Natural killer cell treated with Interleukin-12 subunit alpha and Interleukin-12 subunit beta and Interleukin-15 and Interleukin-18, amount 100 ng/mL, for 72 hours (primary cell): ENCODE data around the gene SIPA1. TPM values are rescaled to one million over a fixed set of nuclear protein-coding genes. Genes with fewer than 3 reads are reported as not detected.
"Not testable (repeated sequence)": the region's sequence is repeated elsewhere in the genome, so short reads cannot be mapped to it uniquely, and the experiment has no call there.

Experiments used
- ATAC-seq, 2 donors: fragments of 150-1000 bp; cut with Tn5 transposase in 1 of 2; sonication (Bioruptor Pico), chemical (Tn5 transposase) in 1 of 2; 2 replicates each; pipeline ENCODE4 v1.10.0; 2021
- DNase-seq: peaks from one replicate; pipeline ENCODE4 v3.0.0; 2022; ENCODE audit warnings: low spot score
- H3K27ac Mint-ChIP-seq, 2 donors: 1 replicate in 1 of 2; 2 replicates in 1 of 2; pipeline ENCODE4 v1.8.0; 2022; ENCODE audit warnings: mixed read lengths in 2 of 2, mild to moderate bottlenecking in 1 of 2, moderate library complexity in 1 of 2
- H3K27me3 Mint-ChIP-seq, 2 donors: 1 replicate in 1 of 2; 2 replicates in 1 of 2; pipeline ENCODE4 v1.8.0; 2022; ENCODE audit warnings: mixed read lengths in 2 of 2
- H3K36me3 Mint-ChIP-seq: one replicate; pipeline ENCODE4 v1.8.0; 2022; ENCODE audit warnings: mixed read lengths
- H3K4me1 Mint-ChIP-seq, 2 donors: 1 replicate in 1 of 2; 2 replicates in 1 of 2; pipeline ENCODE4 v1.8.0; 2022; ENCODE audit warnings: low read depth in 2 of 2, mixed read lengths in 2 of 2, mild to moderate bottlenecking in 1 of 2
- H3K4me3 Mint-ChIP-seq: one replicate; pipeline ENCODE4 v1.8.0; 2022; ENCODE audit warnings: mixed read lengths
- H3K9me3 Mint-ChIP-seq: 2 replicates; pipeline ENCODE4 v1.8.0; 2022; ENCODE audit warnings: mixed read lengths
- total RNA-seq, 2 donors: library from RNA; stranded (reverse); gene quantifications; one replicate each; pipeline ENCODE4 v1.2.3, GENCODE V29; 2022

Gene SIPA1
- total RNA-seq, 2 donors from 2014 or later: 139 to 140 TPM

GRCh38 chr11:65624931-65625627 lies 12.8 kb upstream of the SIPA1 start:
- H3K27me3 Mint-ChIP-seq: no peaks in the 10 kb centered on the region
- DNase-seq: no peak
- H3K27ac Mint-ChIP-seq: no peak overlapping the region
- no peaks in the 10 kb centered on the region for H3K36me3 Mint-ChIP-seq
- no peaks in the 10 kb centered on the region for H3K9me3 Mint-ChIP-seq
- ATAC-seq: peak in 1 of 2 donors; percentile 10
- H3K4me1 Mint-ChIP-seq: peaks cover 0 to 18% of the 10 kb centered on the region in 2 donors
- H3K4me3 Mint-ChIP-seq: no peak overlapping the region

DNA sequence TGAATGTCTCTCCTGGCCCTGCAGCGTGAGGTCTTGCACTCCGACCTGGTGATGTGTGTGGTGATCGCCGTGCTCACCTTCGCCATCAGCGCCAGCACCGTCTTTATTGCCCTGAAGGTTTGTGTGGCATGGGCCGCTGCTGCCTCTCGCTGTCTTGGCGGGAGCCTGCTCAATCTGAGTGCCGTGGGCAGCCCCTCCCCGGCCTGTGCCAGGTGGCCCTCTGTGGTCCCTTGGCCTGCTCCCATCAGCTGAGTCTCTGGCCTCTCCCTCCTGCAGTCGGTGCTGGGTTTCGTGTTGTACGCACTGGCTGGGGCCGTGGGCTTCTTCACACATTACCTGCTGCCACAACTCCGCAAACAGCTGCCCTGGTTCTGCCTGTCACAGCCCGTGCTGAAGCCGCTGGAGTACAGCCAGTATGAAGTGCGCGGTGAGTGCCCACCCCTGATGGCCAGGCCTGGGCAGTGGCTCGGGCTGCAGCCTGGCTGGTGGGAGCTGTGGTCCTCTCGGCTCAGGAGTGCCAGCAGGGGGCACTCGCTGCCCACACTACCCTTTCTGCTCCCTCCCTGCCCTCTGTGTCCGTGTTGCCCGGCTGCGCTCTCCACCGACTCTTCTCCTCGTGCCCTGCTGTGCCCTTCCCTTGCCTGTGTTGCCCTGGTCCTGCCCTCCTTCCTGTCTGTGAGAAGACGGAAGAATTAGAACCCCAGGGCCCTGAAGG lies 12.1 kb upstream of the SIPA1 start:
- peak; percentile 71 to 82 for ATAC-seq
- Mint-ChIP-seq H3K9me3 (no peaks in the 10 kb centered on the region), H3K36me3 (no peaks in the 10 kb centered on the region), H3K27ac (no peak overlapping the region), H3K4me3 (no peak overlapping the region), H3K4me1 (peaks cover 0 to 18% of the 10 kb centered on the region in 2 donors), H3K27me3 (no peaks in the 10 kb centered on the region)
- peak; percentile 79 for DNase-seq

DNA sequence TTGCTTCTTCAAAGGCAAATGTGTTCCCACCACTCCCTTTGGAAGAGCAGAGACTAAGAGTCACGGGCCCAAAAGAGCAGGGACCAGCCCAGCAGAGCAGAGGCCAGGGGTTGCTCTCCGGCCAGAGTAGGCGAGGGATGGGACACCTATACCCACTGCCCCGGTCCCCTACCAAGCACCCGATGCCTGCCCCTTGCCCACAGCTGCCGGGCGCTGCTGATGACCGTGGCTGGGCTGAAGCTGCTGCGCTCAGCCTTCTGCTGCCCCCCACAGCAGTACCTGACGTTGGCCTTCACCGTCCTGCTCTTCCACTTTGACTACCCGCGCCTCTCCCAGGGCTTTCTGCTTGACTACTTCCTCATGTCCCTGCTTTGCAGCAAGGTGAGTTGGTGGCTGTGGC lies 10.7 kb upstream of the SIPA1 start:
- no peaks in the 10 kb centered on the region for H3K27me3 Mint-ChIP-seq
- ATAC-seq: no peak
- no peaks in the 10 kb centered on the region for H3K36me3 Mint-ChIP-seq
- no peak overlapping the region for H3K4me3 Mint-ChIP-seq
- H3K4me1 Mint-ChIP-seq: peaks cover 0 to 12% of the 10 kb centered on the region in 2 donors
- no peak for DNase-seq
- H3K9me3 Mint-ChIP-seq: no peaks in the 10 kb centered on the region
- no peak overlapping the region for H3K27ac Mint-ChIP-seq

GRCh38 chr11:65629579-65629978 lies 8.3 kb upstream of the SIPA1 start:
- DNase-seq: no peak
- no peak for ATAC-seq
- H3K27me3 Mint-ChIP-seq: no peaks in the 10 kb centered on the region
- H3K4me1 Mint-ChIP-seq: peaks cover 11 to 21% of the 10 kb centered on the region in 2 donors
- H3K36me3 Mint-ChIP-seq: no peaks in the 10 kb centered on the region
- H3K4me3 Mint-ChIP-seq: no peak overlapping the region
- no peaks in the 10 kb centered on the region for H3K9me3 Mint-ChIP-seq
- H3K27ac Mint-ChIP-seq: no peak overlapping the region

- Mint-ChIP-seq H3K9me3 (no peaks in the 10 kb centered on the region), H3K4me1 (peaks cover 11 to 23% of the 10 kb centered on the region in 2 donors), H3K27ac (no peak overlapping the region), H3K27me3 (no peaks in the 10 kb centered on the region), H3K36me3 (no peaks in the 10 kb centered on the region), H3K4me3 (no peak overlapping the region)
- ATAC-seq (no peak), DNase-seq (no peak)
Measured at GRCh38 chr11:65630215-65630614, 7.7 kb upstream of the SIPA1 start.

- H3K9me3 Mint-ChIP-seq: no peaks in the 10 kb centered on the region
- H3K27ac Mint-ChIP-seq: peak overlapping the region; percentile 75 to 95
- DNase-seq (no peak), ATAC-seq (no peak)
- peak overlapping the region; percentile 60 for H3K4me3 Mint-ChIP-seq
- H3K36me3 Mint-ChIP-seq: no peaks in the 10 kb centered on the region
- H3K27me3 Mint-ChIP-seq: no peaks in the 10 kb centered on the region
- H3K4me1 Mint-ChIP-seq: peaks cover 24 to 31% of the 10 kb centered on the region in 2 donors
Measured at GRCh38 chr11:65633390-65634108, 4.4 kb upstream of the SIPA1 start.

DNA sequence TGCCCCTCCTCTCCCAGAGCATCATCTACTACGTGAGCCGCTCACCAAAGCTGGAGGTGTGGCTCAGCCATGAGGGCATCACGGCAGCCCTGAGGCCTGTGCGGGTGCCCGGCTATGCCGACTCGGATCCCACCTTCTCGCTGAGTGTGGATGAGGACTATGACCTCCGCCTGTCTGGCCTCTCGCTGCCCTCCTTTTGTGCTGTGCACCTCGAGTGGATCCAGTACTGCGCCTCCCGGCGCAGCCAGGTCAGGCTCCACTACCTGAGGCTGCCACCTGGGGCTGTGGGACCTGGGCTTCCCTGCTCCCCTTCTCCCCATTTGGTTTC lies 3.8 kb upstream of the SIPA1 start:
- DNase-seq: no peak
- H3K4me1 Mint-ChIP-seq: peaks cover 30 to 36% of the 10 kb centered on the region in 2 donors
- H3K27me3 Mint-ChIP-seq: no peaks in the 10 kb centered on the region
- H3K27ac Mint-ChIP-seq: peak overlapping the region; percentile 75 to 95
- no peak for ATAC-seq
- H3K9me3 Mint-ChIP-seq: no peaks in the 10 kb centered on the region
- H3K4me3 Mint-ChIP-seq: peak overlapping the region; percentile 60
- H3K36me3 Mint-ChIP-seq: no peaks in the 10 kb centered on the region

- H3K36me3 Mint-ChIP-seq: no peaks in the 10 kb centered on the region
- H3K4me1 Mint-ChIP-seq: peaks cover 31 to 37% of the 10 kb centered on the region in 2 donors
- ATAC-seq: no peak
- no peaks in the 10 kb centered on the region for H3K27me3 Mint-ChIP-seq
- H3K4me3 Mint-ChIP-seq: peak overlapping the region; percentile 44
- no peaks in the 10 kb centered on the region for H3K9me3 Mint-ChIP-seq
- H3K27ac Mint-ChIP-seq: peak overlapping the region; percentile 75 to 95
- DNase-seq: no peak
Measured at GRCh38 chr11:65634440-65634839, 3.5 kb upstream of the SIPA1 start.

DNA sequence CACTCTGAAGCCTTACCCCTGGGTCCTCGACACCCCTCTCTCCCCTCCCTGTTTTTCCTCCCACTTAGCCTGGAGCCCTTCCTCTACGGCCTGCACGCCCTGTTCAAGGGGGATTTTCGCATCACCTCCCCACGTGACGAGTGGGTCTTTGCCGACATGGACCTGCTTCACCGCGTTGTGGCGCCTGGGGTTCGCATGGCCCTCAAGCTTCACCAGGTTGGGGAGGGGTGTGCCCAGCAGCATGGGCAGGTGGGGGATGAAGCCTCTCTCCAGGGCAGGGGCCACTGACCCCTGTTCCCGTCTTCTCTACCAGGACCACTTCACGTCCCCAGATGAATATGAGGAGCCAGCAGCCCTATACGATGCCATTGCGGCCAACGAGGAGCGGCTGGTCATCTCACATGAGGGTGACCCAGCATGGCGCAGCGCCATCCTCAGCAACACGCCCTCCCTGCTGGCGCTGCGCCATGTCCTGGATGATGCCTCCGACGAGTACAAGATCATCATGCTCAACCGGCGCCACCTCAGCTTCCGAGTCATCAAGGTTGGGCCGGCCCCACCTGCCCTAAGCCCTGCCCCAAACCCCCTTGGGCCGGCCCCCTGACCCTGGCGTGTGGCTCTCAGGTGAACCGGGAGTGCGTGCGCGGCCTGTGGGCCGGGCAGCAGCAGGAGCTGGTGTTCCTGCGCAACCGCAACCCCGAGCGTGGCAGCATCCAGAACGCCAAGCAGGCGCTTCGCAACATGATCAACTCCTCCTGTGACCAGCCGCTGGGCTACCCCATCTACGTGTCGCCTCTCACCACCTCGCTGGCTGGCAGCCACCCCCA lies 2.8 kb upstream of the SIPA1 start:
- H3K4me3 Mint-ChIP-seq: no peak overlapping the region
- ATAC-seq (no peak), DNase-seq (no peak)
- H3K4me1 Mint-ChIP-seq: peaks cover 38 to 44% of the 10 kb centered on the region in 2 donors
- H3K9me3 Mint-ChIP-seq: no peaks in the 10 kb centered on the region
- H3K27me3 Mint-ChIP-seq: no peaks in the 10 kb centered on the region
- peak overlapping the region in 1 of 2 donors; percentile 95 for H3K27ac Mint-ChIP-seq
- H3K36me3 Mint-ChIP-seq: no peaks in the 10 kb centered on the region

DNA sequence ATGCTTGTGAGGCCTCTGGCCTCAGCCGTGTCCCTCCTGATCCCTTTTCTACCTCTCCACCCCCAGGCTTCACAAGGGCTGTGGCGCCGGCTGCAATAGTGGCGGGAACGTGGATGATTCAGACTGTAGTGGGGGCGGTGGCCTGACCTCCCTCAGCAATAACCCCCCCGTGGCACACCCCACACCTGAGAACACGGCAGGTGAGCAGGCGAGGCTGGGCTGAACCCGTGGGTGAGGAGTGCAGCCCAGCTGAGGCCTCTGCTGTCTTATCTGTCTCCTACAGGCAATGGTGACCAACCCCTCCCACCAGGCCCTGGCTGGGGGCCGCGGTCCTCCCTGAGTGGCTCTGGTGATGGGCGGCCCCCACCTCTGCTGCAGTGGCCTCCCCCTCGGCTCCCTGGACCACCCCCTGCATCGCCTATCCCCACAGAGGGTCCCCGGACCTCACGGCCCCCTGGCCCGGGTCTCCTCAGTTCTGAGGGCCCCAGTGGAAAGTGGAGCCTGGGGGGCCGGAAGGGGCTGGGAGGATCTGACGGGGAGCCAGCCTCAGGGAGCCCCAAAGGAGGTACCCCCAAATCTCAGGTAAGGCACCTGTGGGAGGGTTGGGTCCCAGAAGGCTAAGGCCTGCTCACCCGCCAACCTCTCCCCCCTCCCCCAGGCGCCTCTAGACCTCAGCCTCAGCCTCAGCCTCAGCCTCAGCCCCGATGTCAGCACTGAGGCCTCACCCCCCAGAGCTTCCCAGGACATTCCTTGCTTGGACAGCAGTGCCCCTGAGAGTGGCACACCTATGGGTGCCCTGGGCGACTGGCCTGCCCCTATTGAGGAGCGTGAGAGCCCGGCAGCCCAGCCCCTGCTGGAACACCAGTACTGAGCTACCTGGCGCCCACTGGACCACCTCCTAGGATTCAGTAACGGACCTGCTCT lies 1.5 kb upstream of the SIPA1 start:
- peak overlapping the region; percentile 95 to 96 for H3K27ac Mint-ChIP-seq
- H3K9me3 Mint-ChIP-seq: no peaks in the 10 kb centered on the region
- no peaks in the 10 kb centered on the region for H3K36me3 Mint-ChIP-seq
- peak overlapping the region; percentile 42 for H3K4me3 Mint-ChIP-seq
- no peaks in the 10 kb centered on the region for H3K27me3 Mint-ChIP-seq
- H3K4me1 Mint-ChIP-seq: peaks cover 44 to 51% of the 10 kb centered on the region in 2 donors
- ATAC-seq (no peak), DNase-seq (no peak)

GRCh38 chr11:65637032-65637557 lies 806 bp upstream of the SIPA1 start:
- DNase-seq (no peak), ATAC-seq (no peak)
- peaks cover 50 to 56% of the 10 kb centered on the region in 2 donors for H3K4me1 Mint-ChIP-seq
- peak overlapping the region; percentile 88 for H3K4me3 Mint-ChIP-seq
- H3K27me3 Mint-ChIP-seq: no peaks in the 10 kb centered on the region
- H3K9me3 Mint-ChIP-seq: no peaks in the 10 kb centered on the region
- H3K27ac Mint-ChIP-seq: peak overlapping the region; percentile 95 to 96
- H3K36me3 Mint-ChIP-seq: no peaks in the 10 kb centered on the region

DNA sequence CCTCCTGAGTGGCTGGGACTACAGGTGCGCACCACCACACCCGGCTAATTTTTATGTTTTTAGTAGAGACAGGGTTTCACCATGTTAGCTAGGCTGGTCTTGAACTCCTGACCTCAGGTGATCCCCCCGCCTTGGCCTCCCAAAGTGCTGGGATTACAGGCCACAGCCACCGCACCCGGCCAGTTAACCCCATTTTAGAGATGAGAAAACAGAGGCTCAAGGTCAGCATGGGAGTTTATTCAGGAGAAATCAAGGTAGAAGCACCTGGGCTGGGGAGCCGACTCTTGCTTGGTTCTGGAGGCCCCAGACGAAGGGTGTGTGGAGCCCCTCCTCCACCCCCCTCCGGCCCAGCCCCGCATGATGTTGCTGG lies 1.3 kb downstream of the SIPA1 start:
- H3K36me3 Mint-ChIP-seq, H3K9me3 Mint-ChIP-seq, H3K27me3 Mint-ChIP-seq, DNase-seq, ATAC-seq: not testable (repeated sequence)
- H3K4me3 Mint-ChIP-seq: peak overlapping the region; percentile 88
- H3K4me1 Mint-ChIP-seq: peaks cover 54 to 58% of the 10 kb centered on the region in 2 donors
- H3K27ac Mint-ChIP-seq: peak overlapping the region; percentile 95 to 96
